B cell (primary cell): ENCODE measurements around the gene RSPH1.

Source experiments
- CTCF ChIP-seq: fragments of 200-600 bp; IDR thresholded peaks from one replicate; pipeline ENCODE4 v1.8.0; 2022; ENCODE audit warnings: antibody characterized with exemption, mild to moderate bottlenecking
- EZH2 ChIP-seq: IDR thresholded peaks from 2 replicates; pipeline ENCODE4 v1.6.1; 2012; ENCODE audit warnings: borderline replicate concordance, low read depth, mild to moderate bottlenecking, moderate library complexity, low read length; ENCODE audit not compliant: insufficient read depth, poor library complexity, severe bottlenecking

- TF ChIP-seq CTCF (no peak), EZH2 (no peak)
Measured at GRCh38 chr21:42503711-42504110, 7.7 kb upstream of the RSPH1 start.
